GM23338 (cell line): ENCODE data around the gene IMMP2L.

Experiments
- CTCF ChIP-seq, 2 experiments: fragments of 200-600 bp in 1 of 2; sonication (generic) in 1 of 2; conservative IDR thresholded peaks; 2 replicates each; pipeline versions ENCODE4 v1.5.1 to v1.6.1; 2016 to 2017; ENCODE audit warnings: antibody characterized with exemption in 2 of 2, low read depth in 2 of 2, mild to moderate bottlenecking in 2 of 2, moderate library complexity in 1 of 2
- EZH2 ChIP-seq: fragments of 200-600 bp; sonication (generic); IDR thresholded peaks from one replicate; pipeline ENCODE4 v1.8.0; 2017; ENCODE audit warnings: antibody characterized with exemption, mild to moderate bottlenecking, low read depth; ENCODE audit not compliant: unreplicated experiment
- EZH2phosphoT487 ChIP-seq: fragments of 200-600 bp; sonication (generic); IDR thresholded peaks from one replicate; pipeline ENCODE4 v1.8.1; 2018; ENCODE audit warnings: antibody characterized with exemption; ENCODE audit not compliant: unreplicated experiment
- JUNB ChIP-seq: IDR thresholded peaks from one replicate; pipeline ENCODE4 v1.6.1; 2016; ENCODE audit warnings: antibody characterized with exemption; ENCODE audit not compliant: unreplicated experiment
- NANOG ChIP-seq: IDR thresholded peaks from 2 replicates; pipeline ENCODE4 v1.6.1; 2016; ENCODE audit warnings: antibody characterized with exemption, borderline replicate concordance
- POLR2AphosphoS5 ChIP-seq: IDR thresholded peaks from 2 replicates; pipeline ENCODE4 v1.6.1; 2016; ENCODE audit warnings: antibody characterized with exemption, low read depth
- REST ChIP-seq: IDR thresholded peaks from one replicate; pipeline ENCODE4 v1.6.1; 2018; ENCODE audit warnings: antibody characterized with exemption; ENCODE audit not compliant: unreplicated experiment

- TF ChIP-seq CTCF (conservative IDR thresholded peaks at IDR 0.05; ENCODE audit: low read depth in 2 of 2) = no peak
- TF ChIP-seq EZH2 = no peak
- no peak for TF ChIP-seq JUNB
- TF ChIP-seq POLR2AphosphoS5 = no peak
- TF ChIP-seq NANOG = no peak
- no peak for TF ChIP-seq EZH2phosphoT487
- TF ChIP-seq REST = no peak
These were observed 481.7 kb downstream of the IMMP2L start for GRCh38 chr7:111080495-111081105.
